Esophagus (tissue), 2 donors: ENCODE measurements around the gene MIA. TPM values are rescaled to one million over a fixed set of nuclear protein-coding genes. Genes with fewer than 3 reads are reported as not detected.
A peak's percentile ranks its signal among the peaks of the same experiment; 100 is the strongest.
"Not testable (repeated sequence)": the region's sequence is repeated elsewhere in the genome, so short reads cannot be mapped to it uniquely, and the experiment has no call there.

Experiments used
- H3K27ac ChIP-seq, 2 donors: one replicate each; pipeline ENCODE4 v1.5.1; 2013; ENCODE audit warnings: low read depth in 2 of 2, mild to moderate bottlenecking in 2 of 2, inconsistent platforms in 1 of 2, low read length in 1 of 2, moderate library complexity in 1 of 2
- H3K27me3 ChIP-seq, 2 donors: one replicate each; pipeline ENCODE4 v1.6.1; 2013; ENCODE audit warnings: low read length in 2 of 2, control low read depth in 1 of 2, mild to moderate bottlenecking in 1 of 2; ENCODE audit not compliant: insufficient read depth in 2 of 2, control insufficient read depth in 1 of 2
- H3K36me3 ChIP-seq, 2 donors: one replicate each; pipeline ENCODE4 v1.6.1; 2013; ENCODE audit warnings: low read length in 1 of 2; ENCODE audit not compliant: control insufficient read depth in 2 of 2, insufficient read depth in 2 of 2
- H3K4me1 ChIP-seq, 2 donors: one replicate each; pipeline ENCODE4 v1.6.1; 2013; ENCODE audit warnings: low read length in 1 of 2; ENCODE audit not compliant: control insufficient read depth in 2 of 2, insufficient read depth in 2 of 2
- H3K4me3 ChIP-seq, 2 donors: one replicate each; pipeline ENCODE4 v1.5.1; 2013; ENCODE audit warnings: low read length in 2 of 2, mild to moderate bottlenecking in 2 of 2, low read depth in 1 of 2, moderate library complexity in 1 of 2
- H3K9me3 ChIP-seq, 2 donors: one replicate each; pipeline ENCODE4 v1.6.1; 2013; ENCODE audit warnings: mild to moderate bottlenecking in 2 of 2, low read depth in 1 of 2, low read length in 1 of 2, moderate library complexity in 1 of 2; ENCODE audit not compliant: control insufficient read depth in 2 of 2, insufficient read depth in 1 of 2
- WGBS, 2 donors: extraction: QIAGEN DNeasy Blood & Tissue Kit; methylation state at CpG; one replicate each; pipeline ENCODE4 v1.1.7; 2013; 5-methylcytosine and 5-hydroxymethylcytosine counted together
- polyA plus RNA-seq, 2 donors: library from polyadenylated mRNA; stranded (reverse); fragments of 200-250 nt; gene quantifications; one replicate each; pipeline ENCODE4 v1.2.3, GENCODE V29; 2013
- donor health status: healthy with polysubstance abuse.
- donor health status: Bipolar disorder and iron deficiency.

MIA gene
- polyA plus RNA-seq, 2 donors: 0.47 to 1.8 TPM

- Histone ChIP-seq H3K4me1 (peaks cover 16 to 55% of the 10 kb centered on the region in 2 donors), H3K36me3 (peaks cover 0 to 37% of the 10 kb centered on the region in 2 donors), H3K4me3 (no peak overlapping the region), H3K27me3 (no peaks in the 10 kb centered on the region), H3K27ac (peak overlapping the region; percentile 38 to 57), H3K9me3 (no peaks in the 10 kb centered on the region)
- 24 to 37% methylated on average over 26 of the region's 26 CpGs for WGBS, 2 donors
Observed at GRCh38 chr19:40806423-40807146, 31.3 kb downstream of the MIA start.

GRCh38 chr19:40807147-40808020, 32.1 kb downstream of the MIA start:
- H3K36me3 ChIP-seq: peaks cover 0 to 32% of the 10 kb centered on the region in 2 donors
- peaks cover 13 to 53% of the 10 kb centered on the region in 2 donors for H3K4me1 ChIP-seq
- no peaks in the 10 kb centered on the region for H3K27me3 ChIP-seq
- H3K4me3 ChIP-seq: no peak overlapping the region
- 64 to 67% methylated on average over 18 of the region's 18 CpGs for WGBS, 2 donors
- no peaks in the 10 kb centered on the region for H3K9me3 ChIP-seq
- H3K27ac ChIP-seq: peak overlapping the region; percentile 38 to 57

- Histone ChIP-seq H3K9me3 (no peaks in the 10 kb centered on the region), H3K27ac (peak overlapping the region in 1 of 2 donors; percentile 26), H3K36me3 (peaks cover 0 to 32% of the 10 kb centered on the region in 2 donors), H3K4me1 (peaks cover 7 to 48% of the 10 kb centered on the region in 2 donors), H3K27me3 (no peaks in the 10 kb centered on the region), H3K4me3 (no peak overlapping the region)
- WGBS, 2 donors: 88 to 92% methylated on average over 2 of the region's 2 CpGs
Observed at GRCh38 chr19:40808021-40808325, 32.7 kb downstream of the MIA start.

DNA sequence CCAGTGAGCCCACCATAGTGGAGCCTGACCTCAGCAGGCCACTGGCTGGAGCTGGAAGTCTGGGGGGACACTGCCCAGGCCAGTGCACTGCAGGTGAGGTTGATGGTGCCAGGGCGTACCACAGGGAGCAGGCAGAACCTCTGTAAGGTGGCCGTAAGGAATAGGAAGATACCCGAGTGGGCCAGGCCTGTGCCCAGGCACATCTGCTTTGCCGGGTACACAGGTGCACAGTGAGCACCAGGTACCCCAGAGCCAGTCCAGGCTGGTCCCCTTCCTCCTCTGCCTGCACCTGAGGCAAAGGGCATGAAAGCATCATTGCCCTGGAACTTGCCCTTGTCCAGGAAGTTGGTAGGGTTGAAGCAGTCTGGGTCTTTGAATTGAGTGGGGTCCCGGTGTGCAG, 33.2 kb downstream of the MIA start:
- Histone ChIP-seq H3K36me3 (peaks cover 0 to 32% of the 10 kb centered on the region in 2 donors), H3K27ac (no peak overlapping the region), H3K4me3 (no peak overlapping the region), H3K27me3 (no peaks in the 10 kb centered on the region), H3K9me3 (no peaks in the 10 kb centered on the region), H3K4me1 (peaks cover 7 to 43% of the 10 kb centered on the region in 2 donors)
- 85% methylated on average over 5 of the region's 5 CpGs for WGBS, 2 donors

DNA sequence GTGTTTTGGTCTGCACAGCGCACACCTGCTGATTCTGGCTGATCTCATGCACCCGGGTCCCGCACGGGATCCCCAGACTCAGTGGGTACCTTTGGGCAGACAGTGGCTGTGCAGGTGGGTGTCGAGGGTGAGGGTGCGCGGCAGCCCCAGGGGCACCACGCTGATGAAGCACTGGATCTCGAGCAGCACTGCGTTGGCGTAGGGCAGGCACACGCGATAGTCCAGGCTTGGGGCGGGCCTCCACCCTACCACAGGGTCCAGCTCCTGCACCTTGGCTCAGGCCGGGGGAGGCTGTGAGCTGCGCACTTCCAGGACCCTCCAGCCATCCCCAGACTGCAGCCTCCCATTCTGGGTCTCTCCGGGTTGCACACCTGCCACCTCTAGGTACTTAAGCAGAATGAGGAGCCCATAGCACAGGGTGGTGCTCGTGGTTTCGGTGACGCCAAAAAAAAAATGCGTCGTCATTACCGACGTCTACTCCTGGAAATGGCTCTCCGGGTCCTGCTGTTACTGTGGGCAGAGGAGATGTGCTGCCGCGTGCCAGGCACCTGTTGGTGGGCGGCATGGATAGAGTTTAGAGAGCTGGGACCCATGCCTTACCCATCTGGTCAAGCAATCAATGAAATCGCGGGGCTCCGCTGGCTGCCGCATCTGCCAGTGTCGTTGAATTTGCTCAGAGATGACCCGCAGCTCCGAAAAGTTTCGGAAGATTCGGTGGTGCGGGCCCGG, 34.2 kb downstream of the MIA start:
- peaks cover 7 to 34% of the 10 kb centered on the region in 2 donors for H3K4me1 ChIP-seq
- 93 to 94% methylated on average over 38 to 39 of the region's 39 CpGs for WGBS, 2 donors
- H3K36me3 ChIP-seq: peaks cover 0 to 28% of the 10 kb centered on the region in 2 donors
- no peaks in the 10 kb centered on the region for H3K9me3 ChIP-seq
- H3K27ac ChIP-seq: peak overlapping the region in 1 of 2 donors; percentile 49
- no peak overlapping the region for H3K4me3 ChIP-seq
- H3K27me3 ChIP-seq: no peaks in the 10 kb centered on the region

GRCh38 chr19:40810160-40810559, 34.8 kb downstream of the MIA start:
- H3K27me3 ChIP-seq: no peaks in the 10 kb centered on the region
- H3K27ac ChIP-seq: peak overlapping the region; percentile 38 to 49
- peaks cover 0 to 26% of the 10 kb centered on the region in 2 donors for H3K36me3 ChIP-seq
- no peak overlapping the region for H3K4me3 ChIP-seq
- 60 to 74% methylated on average over 12 to 14 of the region's 14 CpGs for WGBS, 2 donors
- no peaks in the 10 kb centered on the region for H3K9me3 ChIP-seq
- H3K4me1 ChIP-seq: peaks cover 7 to 27% of the 10 kb centered on the region in 2 donors

GRCh38 chr19:40810649-40811408, 35.5 kb downstream of the MIA start:
- 6 to 19% methylated on average over 34 to 64 of the region's 65 CpGs for WGBS, 2 donors
- Histone ChIP-seq H3K4me1 (peaks cover 7 to 24% of the 10 kb centered on the region in 2 donors), H3K27ac (peak overlapping the region; percentile 78 to 88), H3K4me3 (peak overlapping the region; percentile 25 to 46), H3K36me3 (peaks cover 0 to 26% of the 10 kb centered on the region in 2 donors)
- not testable (repeated sequence) for H3K9me3 ChIP-seq, H3K27me3 ChIP-seq

DNA sequence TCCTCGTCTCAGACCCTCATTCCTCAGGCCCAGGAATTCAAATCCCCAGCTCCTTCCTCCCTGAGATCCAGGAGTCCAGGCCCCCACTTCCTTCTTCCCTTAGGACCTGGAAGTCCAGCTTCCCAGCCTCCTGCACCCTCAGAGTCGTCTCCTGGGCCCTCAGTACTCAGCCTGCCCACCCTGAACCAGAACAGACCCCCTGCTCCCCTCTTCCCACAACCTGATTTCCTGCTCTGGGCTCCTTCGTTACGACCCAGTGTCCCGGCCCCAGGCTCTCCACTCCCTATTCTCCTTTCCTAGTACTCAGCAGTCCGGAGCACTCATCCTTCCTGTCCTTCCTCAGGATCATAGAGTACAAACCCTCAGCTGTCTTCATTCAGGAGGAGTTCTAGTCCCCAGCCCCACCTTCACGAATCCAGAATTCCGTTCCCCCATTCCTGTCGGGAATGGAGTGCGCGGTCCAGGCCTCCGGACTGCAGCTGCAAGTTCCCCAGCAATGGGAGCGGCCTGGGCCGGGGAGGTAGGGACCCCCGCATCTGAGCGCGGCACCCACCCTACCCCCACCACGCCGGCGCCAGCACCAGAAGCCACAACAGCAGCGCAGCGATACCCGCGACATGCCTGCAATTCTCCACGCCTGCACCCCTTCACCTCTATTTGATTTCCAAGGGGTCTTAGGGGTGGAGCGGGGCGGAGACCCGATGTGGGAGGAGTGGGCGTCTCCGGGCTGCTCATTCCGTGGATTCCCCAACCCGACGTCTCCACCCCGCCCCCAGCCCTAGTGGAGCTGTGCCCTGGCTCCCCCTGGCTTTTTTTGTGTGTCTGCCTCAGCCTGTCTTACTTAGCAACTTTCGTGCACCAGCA, 36.4 kb downstream of the MIA start:
- WGBS, 2 donors: 19 to 26% methylated on average over 35 of the region's 35 CpGs
- no peaks in the 10 kb centered on the region for H3K9me3 ChIP-seq
- H3K27ac ChIP-seq: peak overlapping the region; percentile 52
- H3K27me3 ChIP-seq: no peaks in the 10 kb centered on the region
- peak overlapping the region; percentile 5 to 29 for H3K4me3 ChIP-seq
- H3K36me3 ChIP-seq: peaks cover 0 to 26% of the 10 kb centered on the region in 2 donors
- peaks cover 4 to 20% of the 10 kb centered on the region in 2 donors for H3K4me1 ChIP-seq
